Neural cell (in vitro differentiated cells): ENCODE data around the gene C19orf44. TPM values are rescaled to one million over a fixed set of nuclear protein-coding genes. Genes with fewer than 3 reads are reported as not detected.

Experiments
- H2AFZ ChIP-seq: fragments of 200-600, 300-800 bp; sonication (generic), shearing (Covaris generic); 2 replicates; pipeline ENCODE4 v1.6.0; 2014; ENCODE audit warnings: low read depth, mild to moderate bottlenecking, antibody characterized with exemption, low read length, moderate library complexity
- H3F3A ChIP-seq: fragments of 200-600 bp; shearing (Covaris generic); 2 replicates; pipeline ENCODE4 v1.6.1; 2016; ENCODE audit warnings: mild to moderate bottlenecking, moderate library complexity, mixed read lengths, antibody characterized with exemption, low read length; ENCODE audit not compliant: insufficient read depth, poor library complexity, severe bottlenecking
- H3K27ac ChIP-seq: fragments of 200-600, 300-800 bp; sonication (generic), shearing (Covaris generic); 2 replicates; pipeline ENCODE4 v1.5.1; 2014; ENCODE audit warnings: mild to moderate bottlenecking, low read length, moderate library complexity
- H3K27me3 ChIP-seq: fragments of 300-800, 200-600 bp; sonication (generic), shearing (Covaris generic); 2 replicates; pipeline ENCODE4 v1.6.0; 2014; ENCODE audit warnings: mild to moderate bottlenecking, low read depth, low read length, moderate library complexity; ENCODE audit not compliant: insufficient read depth
- H3K36me3 ChIP-seq: fragments of 300-800, 200-600 bp; sonication (generic), shearing (Covaris generic); 2 replicates; pipeline ENCODE4 v1.5.1; 2014; ENCODE audit warnings: mild to moderate bottlenecking, antibody characterized with exemption, low read length, moderate library complexity; ENCODE audit not compliant: insufficient read depth
- H3K4me2 ChIP-seq: fragments of 300-800, 200-600 bp; sonication (generic), shearing (Covaris generic); 2 replicates; pipeline ENCODE4 v1.6.0; 2014; ENCODE audit warnings: mild to moderate bottlenecking, low read length
- H3K4me3 ChIP-seq: fragments of 300-800, 200-600 bp; sonication (generic), shearing (Covaris generic); 2 replicates; pipeline ENCODE4 v1.5.1; 2014; ENCODE audit warnings: mild to moderate bottlenecking, low read length, moderate library complexity
- H3K79me2 ChIP-seq: fragments of 200-600 bp; shearing (Covaris generic); replicated peaks from 2 replicates; pipeline ENCODE4 v1.6.0; 2014; ENCODE audit warnings: mild to moderate bottlenecking, low read length, moderate library complexity; ENCODE audit not compliant: insufficient read depth
- H3K9ac ChIP-seq: fragments of 300-800, 200-600 bp; sonication (generic), shearing (Covaris generic); 2 replicates; pipeline ENCODE4 v1.6.1; 2016; ENCODE audit warnings: mild to moderate bottlenecking, low read length, mixed read lengths
- H3K9me2 ChIP-seq: fragments of 200-600 bp; shearing (Covaris generic); 2 replicates; pipeline ENCODE4 v1.6.1; 2016; ENCODE audit warnings: mild to moderate bottlenecking, low read length, mixed read lengths; ENCODE audit not compliant: insufficient read depth
- H3K9me3 ChIP-seq: fragments of 200-600, 300-800 bp; sonication (generic), shearing (Covaris generic); 2 replicates; pipeline ENCODE4 v1.6.1; 2016; ENCODE audit warnings: mild to moderate bottlenecking, mixed run types, low read length, moderate library complexity, mixed read lengths
- H4K20me1 ChIP-seq: fragments of 200-600 bp; shearing (Covaris generic); 2 replicates; pipeline ENCODE4 v1.6.1; 2016; ENCODE audit warnings: mild to moderate bottlenecking, mixed run types; ENCODE audit not compliant: insufficient read depth
- EP300 ChIP-seq: fragments of 450-650 bp; conservative IDR thresholded peaks from 2 replicates; pipeline ENCODE4 v1.6.1; 2014; ENCODE audit warnings: antibody characterized with exemption, mild to moderate bottlenecking, moderate library complexity; ENCODE audit not compliant: poor library complexity, severe bottlenecking
- EZH2 ChIP-seq: fragments of 200-600, 300-800 bp; shearing (Covaris generic), sonication (generic); IDR thresholded peaks from 2 replicates; pipeline ENCODE4 v1.6.1; 2014; ENCODE audit warnings: antibody characterized with exemption, low read length, borderline replicate concordance, mild to moderate bottlenecking; ENCODE audit not compliant: insufficient read depth, poor library complexity, severe bottlenecking
- MXI1 ChIP-seq: fragments of 450-650 bp; conservative IDR thresholded peaks from 2 replicates; pipeline ENCODE4 v1.6.1; 2014; ENCODE audit warnings: antibody characterized with exemption, mild to moderate bottlenecking; ENCODE audit not compliant: poor library complexity, severe bottlenecking
- POLR2AphosphoS5 ChIP-seq: IDR thresholded peaks from 2 replicates; pipeline ENCODE4 v1.6.1; 2012
- RAD21 ChIP-seq: fragments of 450-650 bp; conservative IDR thresholded peaks from 2 replicates; pipeline ENCODE4 v1.6.1; 2014; ENCODE audit warnings: antibody characterized with exemption, mild to moderate bottlenecking, moderate library complexity
- SMC3 ChIP-seq: fragments of 450-650 bp; conservative IDR thresholded peaks from 2 replicates; pipeline ENCODE4 v1.6.1; 2014; ENCODE audit warnings: antibody characterized with exemption, mild to moderate bottlenecking, moderate library complexity; ENCODE audit not compliant: poor library complexity
- TAF1 ChIP-seq: IDR thresholded peaks from 2 replicates; pipeline ENCODE4 v1.6.1; 2012; ENCODE audit warnings: low read depth
- polyA plus RNA-seq: library from polyadenylated mRNA; depleted of rRNA; stranded (reverse); fragments of >200 nt; gene quantifications from 2 replicates; pipeline ENCODE4 v1.2.3, GENCODE V29; 2014
- TF ChIP-seq, protein P1 (sequence below): IDR thresholded peaks from 2 replicates; pipeline ENCODE4 v1.6.1; 2012; ENCODE audit warnings: borderline replicate concordance
- TF ChIP-seq, protein P2 (sequence below): fragments of 450-650 bp; IDR thresholded peaks from 2 replicates; pipeline ENCODE4 v1.5.1; 2014; ENCODE audit warnings: antibody characterized with exemption, mild to moderate bottlenecking, moderate library complexity; ENCODE audit not compliant: poor library complexity, severe bottlenecking

C19orf44 gene
- polyA plus RNA-seq, 1 donor from 2014 or later = 9.9 TPM

- Histone ChIP-seq H3K9ac (no peak overlapping the region), H3K27ac (no peak overlapping the region), H3K4me2 (no peak overlapping the region), H3K4me3 (no peak overlapping the region), H3K9me2 (no peaks in the 10 kb centered on the region), H3K79me2 (no peaks in the 10 kb centered on the region), H3K9me3 (no peaks in the 10 kb centered on the region), H3F3A (no peaks in the 10 kb centered on the region), H2AFZ (no peak overlapping the region), H3K36me3 (no peaks in the 10 kb centered on the region), H4K20me1 (no peaks in the 10 kb centered on the region), H3K27me3 (no peaks in the 10 kb centered on the region)
- no peak for TF ChIP-seq EP300
- TF ChIP-seq, protein P1, sequence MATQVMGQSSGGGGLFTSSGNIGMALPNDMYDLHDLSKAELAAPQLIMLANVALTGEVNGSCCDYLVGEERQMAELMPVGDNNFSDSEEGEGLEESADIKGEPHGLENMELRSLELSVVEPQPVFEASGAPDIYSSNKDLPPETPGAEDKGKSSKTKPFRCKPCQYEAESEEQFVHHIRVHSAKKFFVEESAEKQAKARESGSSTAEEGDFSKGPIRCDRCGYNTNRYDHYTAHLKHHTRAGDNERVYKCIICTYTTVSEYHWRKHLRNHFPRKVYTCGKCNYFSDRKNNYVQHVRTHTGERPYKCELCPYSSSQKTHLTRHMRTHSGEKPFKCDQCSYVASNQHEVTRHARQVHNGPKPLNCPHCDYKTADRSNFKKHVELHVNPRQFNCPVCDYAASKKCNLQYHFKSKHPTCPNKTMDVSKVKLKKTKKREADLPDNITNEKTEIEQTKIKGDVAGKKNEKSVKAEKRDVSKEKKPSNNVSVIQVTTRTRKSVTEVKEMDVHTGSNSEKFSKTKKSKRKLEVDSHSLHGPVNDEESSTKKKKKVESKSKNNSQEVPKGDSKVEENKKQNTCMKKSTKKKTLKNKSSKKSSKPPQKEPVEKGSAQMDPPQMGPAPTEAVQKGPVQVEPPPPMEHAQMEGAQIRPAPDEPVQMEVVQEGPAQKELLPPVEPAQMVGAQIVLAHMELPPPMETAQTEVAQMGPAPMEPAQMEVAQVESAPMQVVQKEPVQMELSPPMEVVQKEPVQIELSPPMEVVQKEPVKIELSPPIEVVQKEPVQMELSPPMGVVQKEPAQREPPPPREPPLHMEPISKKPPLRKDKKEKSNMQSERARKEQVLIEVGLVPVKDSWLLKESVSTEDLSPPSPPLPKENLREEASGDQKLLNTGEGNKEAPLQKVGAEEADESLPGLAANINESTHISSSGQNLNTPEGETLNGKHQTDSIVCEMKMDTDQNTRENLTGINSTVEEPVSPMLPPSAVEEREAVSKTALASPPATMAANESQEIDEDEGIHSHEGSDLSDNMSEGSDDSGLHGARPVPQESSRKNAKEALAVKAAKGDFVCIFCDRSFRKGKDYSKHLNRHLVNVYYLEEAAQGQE = no peak
- no peak for TF ChIP-seq EZH2
- no peak for TF ChIP-seq MXI1
- TF ChIP-seq POLR2AphosphoS5 = no peak
- no peak for TF ChIP-seq SMC3
- no peak for TF ChIP-seq RAD21
- TF ChIP-seq TAF1 = no peak
- TF ChIP-seq, protein P2, sequence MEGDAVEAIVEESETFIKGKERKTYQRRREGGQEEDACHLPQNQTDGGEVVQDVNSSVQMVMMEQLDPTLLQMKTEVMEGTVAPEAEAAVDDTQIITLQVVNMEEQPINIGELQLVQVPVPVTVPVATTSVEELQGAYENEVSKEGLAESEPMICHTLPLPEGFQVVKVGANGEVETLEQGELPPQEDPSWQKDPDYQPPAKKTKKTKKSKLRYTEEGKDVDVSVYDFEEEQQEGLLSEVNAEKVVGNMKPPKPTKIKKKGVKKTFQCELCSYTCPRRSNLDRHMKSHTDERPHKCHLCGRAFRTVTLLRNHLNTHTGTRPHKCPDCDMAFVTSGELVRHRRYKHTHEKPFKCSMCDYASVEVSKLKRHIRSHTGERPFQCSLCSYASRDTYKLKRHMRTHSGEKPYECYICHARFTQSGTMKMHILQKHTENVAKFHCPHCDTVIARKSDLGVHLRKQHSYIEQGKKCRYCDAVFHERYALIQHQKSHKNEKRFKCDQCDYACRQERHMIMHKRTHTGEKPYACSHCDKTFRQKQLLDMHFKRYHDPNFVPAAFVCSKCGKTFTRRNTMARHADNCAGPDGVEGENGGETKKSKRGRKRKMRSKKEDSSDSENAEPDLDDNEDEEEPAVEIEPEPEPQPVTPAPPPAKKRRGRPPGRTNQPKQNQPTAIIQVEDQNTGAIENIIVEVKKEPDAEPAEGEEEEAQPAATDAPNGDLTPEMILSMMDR = no peak
Observed at GRCh38 chr19:16522559-16523377, 26.6 kb downstream of the C19orf44 start.

DNA sequence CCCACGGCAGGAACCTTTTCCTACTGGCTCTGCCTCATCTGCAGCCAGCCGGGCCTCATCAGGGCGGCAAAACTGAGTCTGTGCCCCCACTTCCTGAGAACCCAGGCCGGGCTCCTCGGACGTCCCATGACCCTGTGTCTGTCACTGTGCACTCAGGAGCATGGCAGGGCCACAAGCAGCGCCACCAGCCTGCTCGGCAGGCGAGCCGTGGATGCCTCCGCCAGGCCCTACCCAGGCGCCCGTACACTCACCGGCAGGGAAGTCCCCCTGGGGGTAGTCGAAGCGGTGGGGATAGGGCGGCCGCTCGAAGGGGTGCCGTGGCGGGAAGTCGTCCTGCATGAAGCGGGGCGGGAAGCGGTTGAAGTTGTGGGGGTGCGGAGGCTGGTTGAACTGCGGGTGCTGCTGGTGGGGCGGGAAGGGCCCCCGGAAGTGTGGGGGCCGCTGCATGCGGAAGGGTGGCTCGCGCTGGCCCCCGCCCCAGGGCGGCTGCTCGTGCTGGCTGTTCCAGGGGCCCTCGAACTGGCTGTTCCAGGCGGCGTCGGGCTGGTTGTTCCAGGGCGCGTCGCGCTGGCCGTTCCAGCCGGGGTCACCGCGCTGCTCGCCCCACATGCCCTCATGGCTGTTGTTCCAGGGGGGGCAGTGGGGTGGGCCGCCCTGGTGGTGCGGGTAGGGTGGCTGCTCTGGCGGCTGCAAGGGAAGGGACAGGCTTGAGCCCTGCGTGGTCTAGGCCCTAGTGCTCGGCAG, 29.0 kb downstream of the C19orf44 start:
- Histone ChIP-seq H3K27me3 (no peaks in the 10 kb centered on the region), H3K79me2 (no peaks in the 10 kb centered on the region), H4K20me1 (no peaks in the 10 kb centered on the region), H3K27ac (no peak overlapping the region), H3K36me3 (no peaks in the 10 kb centered on the region), H3K4me2 (no peak overlapping the region), H2AFZ (no peak overlapping the region), H3K9me2 (no peaks in the 10 kb centered on the region), H3K9me3 (no peaks in the 10 kb centered on the region), H3F3A (no peaks in the 10 kb centered on the region), H3K4me3 (no peak overlapping the region), H3K9ac (no peak overlapping the region)
- no peak for TF ChIP-seq POLR2AphosphoS5
- TF ChIP-seq TAF1 = no peak
- no peak for TF ChIP-seq MXI1
- TF ChIP-seq, protein P1 = no peak
- no peak for TF ChIP-seq SMC3
- no peak for TF ChIP-seq RAD21
- TF ChIP-seq EZH2 = no peak
- TF ChIP-seq EP300 = no peak
- TF ChIP-seq, protein P2 = no peak
